Bronchial epithelial cell (primary cell): ENCODE data around the gene SCLY. TPM values are rescaled to one million over a fixed set of nuclear protein-coding genes. Genes with fewer than 3 reads are reported as not detected.

Experiments used
- DNase-seq: peaks from one replicate; pipeline ENCODE4 v3.0.0-alpha.2; 2010; ENCODE audit warnings: low read depth
- FAIRE-seq: peaks from 2 replicates; lab custom pipeline; 2011; peaks lifted over from hg19 to GRCh38; lab: Jason Lieb, UNC
- H3K27me3 ChIP-seq: 2 replicates; pipeline ENCODE4 v1.5.1; 2011; ENCODE audit warnings: low read length; ENCODE audit not compliant: control insufficient read depth, insufficient read depth
- H3K36me3 ChIP-seq: 2 replicates; pipeline ENCODE4 v1.5.1; 2011; ENCODE audit warnings: low read length; ENCODE audit not compliant: control insufficient read depth, insufficient read depth
- H3K4me3 ChIP-seq: 2 replicates; pipeline ENCODE4 v1.5.1; 2011; ENCODE audit warnings: mild to moderate bottlenecking, low read depth, low read length, control low read depth
- total RNA-seq: library from RNA; depleted of rRNA; stranded (reverse); fragments of >200 nt; gene quantifications from 2 replicates; pipeline ENCODE4 v1.2.1, GENCODE V29; 2014
- TF ChIP-seq, protein P1 (sequence below): IDR thresholded peaks from 2 replicates; pipeline ENCODE4 v1.5.1; 2011; ENCODE audit warnings: mild to moderate bottlenecking, moderate library complexity, low read length, control low read depth, inconsistent platforms; ENCODE audit not compliant: insufficient read depth, severe bottlenecking

SCLY gene
- total RNA-seq, 1 donor from 2014 or later = 12.6 TPM

DNA sequence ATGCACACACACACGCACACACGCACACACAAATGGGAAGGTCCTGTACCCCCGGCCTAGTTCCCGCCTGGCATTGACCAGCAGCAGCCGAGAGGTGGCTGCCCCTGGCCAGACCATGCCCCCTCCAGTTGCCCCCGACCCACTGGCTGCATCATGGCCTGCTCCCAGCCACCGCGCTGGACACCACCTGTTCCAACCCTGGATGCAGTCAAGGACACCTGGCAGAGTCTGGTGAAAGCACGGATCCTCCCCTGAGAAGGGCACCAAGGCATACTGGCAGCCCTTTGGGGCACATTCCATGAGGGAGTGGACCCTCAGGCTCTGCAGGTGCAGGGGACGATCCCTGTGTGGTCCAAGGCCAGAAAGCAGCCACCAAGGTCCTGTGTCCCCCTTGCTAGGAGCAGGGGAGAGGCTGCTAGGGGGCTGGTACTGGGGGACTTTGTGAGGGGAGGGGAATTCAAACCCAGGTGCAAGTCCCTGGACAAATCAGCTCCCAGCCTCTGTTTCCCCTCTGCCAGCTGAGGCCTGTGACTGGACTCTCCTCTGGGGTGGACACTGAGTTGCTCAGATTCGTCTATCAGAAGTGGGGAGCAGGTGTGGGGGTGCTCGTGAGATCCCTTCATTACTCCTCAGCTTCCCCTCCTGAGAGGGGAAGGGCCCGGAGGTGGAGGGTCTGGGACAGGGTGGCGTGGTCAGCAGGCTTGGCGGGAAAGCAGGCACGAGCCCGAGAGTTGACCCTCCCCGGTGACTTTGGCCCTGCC is 42.8 kb downstream of the SCLY start:
- Histone ChIP-seq H3K4me3 (no peak overlapping the region), H3K36me3 (no peaks in the 10 kb centered on the region), H3K27me3 (peaks cover 2% of the 10 kb centered on the region)
- DNase-seq (no peak), FAIRE-seq (no peak)
- TF ChIP-seq, protein P1, sequence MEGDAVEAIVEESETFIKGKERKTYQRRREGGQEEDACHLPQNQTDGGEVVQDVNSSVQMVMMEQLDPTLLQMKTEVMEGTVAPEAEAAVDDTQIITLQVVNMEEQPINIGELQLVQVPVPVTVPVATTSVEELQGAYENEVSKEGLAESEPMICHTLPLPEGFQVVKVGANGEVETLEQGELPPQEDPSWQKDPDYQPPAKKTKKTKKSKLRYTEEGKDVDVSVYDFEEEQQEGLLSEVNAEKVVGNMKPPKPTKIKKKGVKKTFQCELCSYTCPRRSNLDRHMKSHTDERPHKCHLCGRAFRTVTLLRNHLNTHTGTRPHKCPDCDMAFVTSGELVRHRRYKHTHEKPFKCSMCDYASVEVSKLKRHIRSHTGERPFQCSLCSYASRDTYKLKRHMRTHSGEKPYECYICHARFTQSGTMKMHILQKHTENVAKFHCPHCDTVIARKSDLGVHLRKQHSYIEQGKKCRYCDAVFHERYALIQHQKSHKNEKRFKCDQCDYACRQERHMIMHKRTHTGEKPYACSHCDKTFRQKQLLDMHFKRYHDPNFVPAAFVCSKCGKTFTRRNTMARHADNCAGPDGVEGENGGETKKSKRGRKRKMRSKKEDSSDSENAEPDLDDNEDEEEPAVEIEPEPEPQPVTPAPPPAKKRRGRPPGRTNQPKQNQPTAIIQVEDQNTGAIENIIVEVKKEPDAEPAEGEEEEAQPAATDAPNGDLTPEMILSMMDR = no peak

DNA sequence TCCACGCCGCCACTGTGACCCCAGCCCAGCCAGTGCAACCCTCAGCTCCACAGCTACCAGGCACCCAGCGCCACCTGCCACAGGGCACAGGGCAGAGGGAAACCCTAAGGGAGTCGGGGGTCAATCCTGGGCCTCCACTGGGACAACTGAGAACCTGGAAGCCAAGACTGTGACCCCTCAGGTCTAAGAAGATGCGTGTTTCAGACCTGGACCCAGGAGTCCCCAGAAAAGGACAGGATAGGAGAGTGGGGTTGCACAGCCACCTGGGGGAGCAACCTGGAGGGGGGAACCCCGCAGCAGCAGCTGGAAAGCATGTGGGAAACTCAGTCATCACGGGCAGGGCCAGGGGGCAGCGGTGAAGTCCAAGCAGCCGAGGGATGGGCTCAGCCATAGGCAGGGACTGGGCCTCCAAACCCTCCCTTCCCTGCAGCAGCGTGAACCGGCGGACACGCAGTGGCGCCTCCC is 43.5 kb downstream of the SCLY start:
- no peaks in the 10 kb centered on the region for H3K36me3 ChIP-seq
- FAIRE-seq = no peak
- H3K4me3 ChIP-seq = no peak overlapping the region
- TF ChIP-seq, protein P1 = no peak
- DNase-seq = no peak
- H3K27me3 ChIP-seq = peaks cover 2% of the 10 kb centered on the region

DNA sequence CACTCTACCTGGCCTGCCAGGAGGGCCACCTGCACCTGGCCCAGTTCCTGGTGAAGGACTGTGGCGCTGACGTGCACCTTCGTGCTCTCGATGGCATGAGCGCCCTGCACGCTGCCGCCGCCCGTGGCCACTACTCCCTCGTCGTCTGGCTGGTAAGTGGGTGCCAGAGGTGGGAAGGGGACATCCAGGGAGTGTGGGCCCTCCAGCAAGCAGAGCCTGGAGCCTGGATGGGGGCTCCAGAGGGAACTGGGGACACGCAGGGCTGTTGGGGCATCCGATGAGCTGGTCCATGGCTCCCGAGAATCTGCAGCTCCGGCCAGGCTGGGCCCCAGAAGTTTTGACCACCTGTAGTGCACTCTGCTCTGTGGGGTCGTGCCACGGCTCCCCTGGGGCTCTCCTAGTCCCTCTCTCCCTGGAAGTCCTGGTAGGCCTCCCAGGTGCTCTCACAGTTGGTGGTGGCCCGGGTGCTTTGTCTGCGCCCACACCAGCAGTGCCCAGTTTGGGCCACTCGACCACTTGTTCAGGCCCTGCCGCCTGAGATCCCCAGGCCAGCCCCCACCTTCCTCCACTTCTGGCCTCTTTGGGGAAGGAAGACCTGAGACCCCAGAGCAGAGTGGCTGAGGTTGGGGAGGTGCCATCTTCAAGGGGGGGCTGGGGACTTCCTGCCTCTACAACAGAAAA is 44.0 kb downstream of the SCLY start:
- Histone ChIP-seq H3K36me3 (no peaks in the 10 kb centered on the region), H3K4me3 (no peak overlapping the region), H3K27me3 (peaks cover 2% of the 10 kb centered on the region)
- no peak for FAIRE-seq
- TF ChIP-seq, protein P1 = no peak
- DNase-seq = no peak

DNA sequence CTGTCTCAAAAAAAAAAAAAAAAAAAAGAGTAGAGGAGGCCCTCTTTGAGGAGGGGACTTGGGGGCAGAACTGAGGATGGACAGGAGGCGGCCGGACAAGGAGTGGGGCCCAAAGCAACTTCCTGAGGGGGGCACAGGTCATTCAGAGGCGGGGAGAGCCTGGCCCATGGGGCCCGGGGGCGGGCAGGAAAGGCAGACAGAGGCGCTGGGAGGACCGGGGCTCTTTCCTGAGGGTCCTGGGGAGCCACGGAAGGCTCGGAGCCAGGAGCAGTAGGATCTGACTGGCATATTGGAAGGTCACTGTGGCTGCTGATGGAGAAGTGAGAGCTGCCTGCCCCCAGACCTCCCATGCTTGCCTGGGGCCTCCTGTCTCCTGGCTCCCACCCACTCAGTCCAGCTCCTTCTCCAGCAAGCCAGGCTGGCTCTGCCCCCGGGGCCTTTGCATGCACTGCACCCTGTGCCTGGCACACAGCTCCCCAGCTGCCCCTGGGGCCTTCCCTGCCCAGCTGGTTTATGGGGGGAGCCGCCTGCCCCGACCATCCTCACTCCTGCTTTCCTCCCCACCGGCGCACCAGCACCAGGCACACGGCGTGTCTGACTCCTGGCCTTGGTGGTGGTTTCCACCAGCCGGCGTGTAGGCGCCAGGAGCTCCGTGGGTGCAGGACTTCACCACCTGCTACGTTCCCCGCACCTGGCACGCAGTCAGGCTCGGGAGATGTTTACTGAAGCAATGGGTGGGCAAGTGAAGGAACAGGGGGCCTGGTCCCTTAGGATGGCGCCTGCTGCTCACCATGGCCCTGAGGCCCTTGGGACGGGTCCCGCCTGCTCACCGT is 44.9 kb downstream of the SCLY start:
- DNase-seq (no peak), FAIRE-seq (no peak)
- Histone ChIP-seq H3K27me3 (peaks cover 2% of the 10 kb centered on the region), H3K4me3 (no peak overlapping the region), H3K36me3 (no peaks in the 10 kb centered on the region)
- TF ChIP-seq, protein P1 = no peak

DNA sequence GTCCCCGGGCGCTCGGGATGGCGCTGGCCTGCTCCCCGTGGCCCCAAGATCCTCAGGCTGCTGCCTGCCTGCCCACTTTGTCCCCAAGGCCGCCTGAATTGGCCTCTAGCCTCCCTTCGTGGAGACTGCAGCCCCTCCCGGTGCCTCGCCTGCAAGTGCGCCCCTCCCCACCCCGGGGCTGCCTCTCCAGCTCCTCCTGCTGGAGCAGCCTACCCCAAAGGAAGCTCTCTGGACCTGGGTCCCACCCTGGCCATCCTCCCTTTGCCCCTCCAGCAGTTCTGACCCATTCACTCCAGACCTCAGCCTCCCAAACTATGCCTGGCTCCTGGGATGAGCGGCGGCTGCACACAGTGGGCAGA is 45.5 kb downstream of the SCLY start:
- TF ChIP-seq, protein P1 = no peak
- DNase-seq (no peak), FAIRE-seq (no peak)
- H3K36me3 ChIP-seq = no peaks in the 10 kb centered on the region
- H3K27me3 ChIP-seq = peaks cover 2% of the 10 kb centered on the region
- H3K4me3 ChIP-seq = no peak overlapping the region
